A549 (cell line): ENCODE measurements around the gene DNAH11.

Source experiments
- CBX2 ChIP-seq: fragments of 200-600 bp; sonication (generic); IDR thresholded peaks from 2 replicates; pipeline ENCODE4 v1.6.1; 2016; ENCODE audit warnings: low read depth, mild to moderate bottlenecking, borderline replicate concordance
- CEBPB ChIP-seq, 2 experiments: fragments of >200 bp in 1 of 2; sonication (Bioruptor Twin) in 1 of 2; formaldehyde crosslinking in 1 of 2; IDR thresholded peaks; 2 replicates each; pipeline ENCODE4 v1.6.1; 2012 to 2016
- EP300 ChIP-seq, 2 experiments: fragments of >200 bp; sonication (Bioruptor Twin); formaldehyde crosslinking; IDR thresholded peaks; 2 replicates in 1 of 2; 3 replicates in 1 of 2; pipeline ENCODE4 v1.6.1; 2016 to 2017
- JUN ChIP-seq, 2 experiments: fragments of >200 bp; sonication (Bioruptor Twin); formaldehyde crosslinking; IDR thresholded peaks; 2 replicates in 1 of 2; 3 replicates in 1 of 2; pipeline ENCODE4 v1.6.1; 2016 to 2017
- KDM1A ChIP-seq: fragments of 200-600 bp; sonication (generic); IDR thresholded peaks from 2 replicates; pipeline ENCODE4 v1.6.1; 2016; ENCODE audit warnings: low read depth, mild to moderate bottlenecking
- MAZ ChIP-seq: fragments of 150-350 bp; IDR thresholded peaks from 2 replicates; pipeline ENCODE4 v1.6.1; 2014; ENCODE audit warnings: antibody characterized with exemption, low read depth, low read length, borderline replicate concordance
- POLR2A ChIP-seq: IDR thresholded peaks from 2 replicates; pipeline ENCODE4 v1.6.1; 2012; ENCODE audit warnings: mild to moderate bottlenecking, low read length
- POLR2AphosphoS2 ChIP-seq: conservative IDR thresholded peaks from 2 replicates; pipeline ENCODE4 v1.6.1; 2012; ENCODE audit warnings: low read length, improper control_type of control experiment, inconsistent platforms
- ZC3H11A ChIP-seq: fragments of 450-650 bp; IDR thresholded peaks from 2 replicates; pipeline ENCODE4 v1.6.1; 2014; ENCODE audit warnings: antibody characterized with exemption, mild to moderate bottlenecking
- ZSCAN20 ChIP-seq: fragments of 250-450 bp; sonication (Bioruptor Pico); IDR thresholded peaks from 2 replicates; pipeline ENCODE4 v1.8.0; 2022; ENCODE audit warnings: mild to moderate bottlenecking, moderate library complexity
- TF ChIP-seq, protein P1 (sequence below): fragments of >200 bp; sonication (Bioruptor Twin); formaldehyde crosslinking; IDR thresholded peaks from 3 replicates; pipeline ENCODE4 v1.5.1; 2016
- TF ChIP-seq, protein P2 (sequence below): fragments of 200-600 bp; sonication (generic); IDR thresholded peaks from 2 replicates; pipeline ENCODE4 v1.6.1; 2016; ENCODE audit warnings: antibody characterized with exemption, mild to moderate bottlenecking, moderate library complexity
- TF ChIP-seq, protein P3 (sequence below): fragments of >200 bp; sonication (Bioruptor Twin); formaldehyde crosslinking; IDR thresholded peaks from 3 replicates; pipeline ENCODE4 v1.6.1; 2016

DNA sequence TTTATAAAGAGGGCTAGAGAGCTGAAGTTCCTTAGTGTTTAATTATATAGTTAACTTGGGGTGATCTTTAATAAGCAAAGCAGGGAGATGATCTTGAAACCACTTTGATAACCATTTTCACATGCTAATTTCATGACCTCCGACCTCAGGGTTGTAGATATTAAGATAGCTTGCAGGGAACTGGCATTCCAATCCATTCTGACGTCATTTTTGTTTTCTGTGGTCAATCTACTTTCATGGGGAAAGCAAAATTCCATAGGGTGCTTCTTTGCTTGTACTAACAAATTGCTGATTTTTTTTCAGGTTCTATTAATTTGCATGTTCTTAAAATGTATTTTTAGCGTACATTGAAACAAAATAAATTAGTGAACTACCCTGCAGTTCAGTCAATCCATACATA, 263.5 kb downstream of the DNAH11 start:
- TF ChIP-seq CBX2 = no peak
- TF ChIP-seq, protein P1, sequence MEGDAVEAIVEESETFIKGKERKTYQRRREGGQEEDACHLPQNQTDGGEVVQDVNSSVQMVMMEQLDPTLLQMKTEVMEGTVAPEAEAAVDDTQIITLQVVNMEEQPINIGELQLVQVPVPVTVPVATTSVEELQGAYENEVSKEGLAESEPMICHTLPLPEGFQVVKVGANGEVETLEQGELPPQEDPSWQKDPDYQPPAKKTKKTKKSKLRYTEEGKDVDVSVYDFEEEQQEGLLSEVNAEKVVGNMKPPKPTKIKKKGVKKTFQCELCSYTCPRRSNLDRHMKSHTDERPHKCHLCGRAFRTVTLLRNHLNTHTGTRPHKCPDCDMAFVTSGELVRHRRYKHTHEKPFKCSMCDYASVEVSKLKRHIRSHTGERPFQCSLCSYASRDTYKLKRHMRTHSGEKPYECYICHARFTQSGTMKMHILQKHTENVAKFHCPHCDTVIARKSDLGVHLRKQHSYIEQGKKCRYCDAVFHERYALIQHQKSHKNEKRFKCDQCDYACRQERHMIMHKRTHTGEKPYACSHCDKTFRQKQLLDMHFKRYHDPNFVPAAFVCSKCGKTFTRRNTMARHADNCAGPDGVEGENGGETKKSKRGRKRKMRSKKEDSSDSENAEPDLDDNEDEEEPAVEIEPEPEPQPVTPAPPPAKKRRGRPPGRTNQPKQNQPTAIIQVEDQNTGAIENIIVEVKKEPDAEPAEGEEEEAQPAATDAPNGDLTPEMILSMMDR = no peak
- TF ChIP-seq EP300 (IDR thresholded peaks at IDR 0.05) = no peak
- TF ChIP-seq JUN (IDR thresholded peaks at IDR 0.05) = no peak
- no peak for TF ChIP-seq POLR2A
- no peak for TF ChIP-seq KDM1A
- no peak for TF ChIP-seq POLR2AphosphoS2
- TF ChIP-seq CEBPB (IDR thresholded peaks at IDR 0.05) = no peak
- TF ChIP-seq, protein P2, sequence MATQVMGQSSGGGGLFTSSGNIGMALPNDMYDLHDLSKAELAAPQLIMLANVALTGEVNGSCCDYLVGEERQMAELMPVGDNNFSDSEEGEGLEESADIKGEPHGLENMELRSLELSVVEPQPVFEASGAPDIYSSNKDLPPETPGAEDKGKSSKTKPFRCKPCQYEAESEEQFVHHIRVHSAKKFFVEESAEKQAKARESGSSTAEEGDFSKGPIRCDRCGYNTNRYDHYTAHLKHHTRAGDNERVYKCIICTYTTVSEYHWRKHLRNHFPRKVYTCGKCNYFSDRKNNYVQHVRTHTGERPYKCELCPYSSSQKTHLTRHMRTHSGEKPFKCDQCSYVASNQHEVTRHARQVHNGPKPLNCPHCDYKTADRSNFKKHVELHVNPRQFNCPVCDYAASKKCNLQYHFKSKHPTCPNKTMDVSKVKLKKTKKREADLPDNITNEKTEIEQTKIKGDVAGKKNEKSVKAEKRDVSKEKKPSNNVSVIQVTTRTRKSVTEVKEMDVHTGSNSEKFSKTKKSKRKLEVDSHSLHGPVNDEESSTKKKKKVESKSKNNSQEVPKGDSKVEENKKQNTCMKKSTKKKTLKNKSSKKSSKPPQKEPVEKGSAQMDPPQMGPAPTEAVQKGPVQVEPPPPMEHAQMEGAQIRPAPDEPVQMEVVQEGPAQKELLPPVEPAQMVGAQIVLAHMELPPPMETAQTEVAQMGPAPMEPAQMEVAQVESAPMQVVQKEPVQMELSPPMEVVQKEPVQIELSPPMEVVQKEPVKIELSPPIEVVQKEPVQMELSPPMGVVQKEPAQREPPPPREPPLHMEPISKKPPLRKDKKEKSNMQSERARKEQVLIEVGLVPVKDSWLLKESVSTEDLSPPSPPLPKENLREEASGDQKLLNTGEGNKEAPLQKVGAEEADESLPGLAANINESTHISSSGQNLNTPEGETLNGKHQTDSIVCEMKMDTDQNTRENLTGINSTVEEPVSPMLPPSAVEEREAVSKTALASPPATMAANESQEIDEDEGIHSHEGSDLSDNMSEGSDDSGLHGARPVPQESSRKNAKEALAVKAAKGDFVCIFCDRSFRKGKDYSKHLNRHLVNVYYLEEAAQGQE = no peak
- no peak for TF ChIP-seq MAZ
- no peak for TF ChIP-seq ZSCAN20 (CRISPR knock-in tag)
- TF ChIP-seq, protein P3, sequence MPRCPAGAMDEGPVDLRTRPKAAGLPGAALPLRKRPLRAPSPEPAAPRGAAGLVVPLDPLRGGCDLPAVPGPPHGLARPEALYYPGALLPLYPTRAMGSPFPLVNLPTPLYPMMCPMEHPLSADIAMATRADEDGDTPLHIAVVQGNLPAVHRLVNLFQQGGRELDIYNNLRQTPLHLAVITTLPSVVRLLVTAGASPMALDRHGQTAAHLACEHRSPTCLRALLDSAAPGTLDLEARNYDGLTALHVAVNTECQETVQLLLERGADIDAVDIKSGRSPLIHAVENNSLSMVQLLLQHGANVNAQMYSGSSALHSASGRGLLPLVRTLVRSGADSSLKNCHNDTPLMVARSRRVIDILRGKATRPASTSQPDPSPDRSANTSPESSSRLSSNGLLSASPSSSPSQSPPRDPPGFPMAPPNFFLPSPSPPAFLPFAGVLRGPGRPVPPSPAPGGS = no peak
- no peak for TF ChIP-seq ZC3H11A
